DOHH2 (cell line): Measurements from ENCODE around the gene AFMID.
A peak's percentile ranks its signal among the peaks of the same experiment; 100 is the strongest.

Experiments
- H3F3A ChIP-seq: fragments of 200-600 bp; sonication (generic), shearing (Covaris generic); 2 replicates; pipeline ENCODE4 v1.6.0; 2016; ENCODE audit warnings: antibody characterized with exemption, mild to moderate bottlenecking; ENCODE audit not compliant: control insufficient read depth, insufficient read depth
- H3K27ac ChIP-seq: fragments of 200-600 bp; sonication (generic); 2 replicates; pipeline ENCODE4 v1.5.1; 2014; ENCODE audit warnings: low read depth, mild to moderate bottlenecking, low read length, moderate library complexity
- H3K27me3 ChIP-seq: fragments of 200-600 bp; sonication (generic); 2 replicates; pipeline ENCODE4 v1.6.1; 2014; ENCODE audit warnings: mild to moderate bottlenecking, low read length, mixed read lengths; ENCODE audit not compliant: control insufficient read depth
- H3K36me3 ChIP-seq: fragments of 200-600 bp; sonication (generic); 2 replicates; pipeline ENCODE4 v1.6.1; 2014; ENCODE audit warnings: mild to moderate bottlenecking, low read length, moderate library complexity, mixed read lengths; ENCODE audit not compliant: control insufficient read depth
- H3K4me1 ChIP-seq: fragments of 200-600 bp; sonication (generic); 2 replicates; pipeline ENCODE4 v1.6.1; 2014; ENCODE audit warnings: mild to moderate bottlenecking, low read length, mixed read lengths; ENCODE audit not compliant: control insufficient read depth
- H3K4me2 ChIP-seq: fragments of 200-600 bp; sonication (generic); 2 replicates; pipeline ENCODE4 v1.6.0; 2014; ENCODE audit warnings: mild to moderate bottlenecking, low read length, moderate library complexity
- H3K4me3 ChIP-seq: fragments of 200-600 bp; sonication (generic); 2 replicates; pipeline ENCODE4 v1.5.1; 2014; ENCODE audit warnings: mild to moderate bottlenecking, low read length, mixed read lengths
- H3K79me2 ChIP-seq: fragments of 200-600 bp; sonication (generic); 2 replicates; pipeline ENCODE4 v1.6.1; 2014; ENCODE audit warnings: mild to moderate bottlenecking, low read length, mixed read lengths; ENCODE audit not compliant: control insufficient read depth
- H3K9me2 ChIP-seq: fragments of 200-600 bp; sonication (generic); replicated peaks from 2 replicates; pipeline ENCODE4 v1.6.1; 2014; ENCODE audit warnings: mild to moderate bottlenecking, low read length, mixed read lengths; ENCODE audit not compliant: control insufficient read depth
- H3K9me3 ChIP-seq: fragments of 200-600 bp; sonication (generic); 2 replicates; pipeline ENCODE4 v1.6.1; 2014; ENCODE audit warnings: antibody characterized with exemption, low read length, mixed read lengths; ENCODE audit not compliant: control insufficient read depth, insufficient read depth
- H4K20me1 ChIP-seq: fragments of 200-600 bp; sonication (generic); 2 replicates; pipeline ENCODE4 v1.6.0; 2014; ENCODE audit warnings: low read depth, mild to moderate bottlenecking, antibody characterized with exemption, low read length, moderate library complexity; ENCODE audit not compliant: control insufficient read depth, insufficient read depth
- CTCF ChIP-seq: fragments of 200-600 bp; sonication (generic); IDR thresholded peaks from one replicate; pipeline ENCODE4 v1.5.1; 2014; ENCODE audit warnings: antibody characterized with exemption, mild to moderate bottlenecking, low read depth, low read length; ENCODE audit not compliant: poor library complexity, severe bottlenecking
- EZH2phosphoT487 ChIP-seq: fragments of 200-600 bp; sonication (generic); IDR thresholded peaks from 2 replicates; pipeline ENCODE4 v1.6.1; 2017; ENCODE audit warnings: borderline replicate concordance, mild to moderate bottlenecking, antibody characterized with exemption, low read length, moderate library complexity, mixed read lengths

The AFMID gene

DNA sequence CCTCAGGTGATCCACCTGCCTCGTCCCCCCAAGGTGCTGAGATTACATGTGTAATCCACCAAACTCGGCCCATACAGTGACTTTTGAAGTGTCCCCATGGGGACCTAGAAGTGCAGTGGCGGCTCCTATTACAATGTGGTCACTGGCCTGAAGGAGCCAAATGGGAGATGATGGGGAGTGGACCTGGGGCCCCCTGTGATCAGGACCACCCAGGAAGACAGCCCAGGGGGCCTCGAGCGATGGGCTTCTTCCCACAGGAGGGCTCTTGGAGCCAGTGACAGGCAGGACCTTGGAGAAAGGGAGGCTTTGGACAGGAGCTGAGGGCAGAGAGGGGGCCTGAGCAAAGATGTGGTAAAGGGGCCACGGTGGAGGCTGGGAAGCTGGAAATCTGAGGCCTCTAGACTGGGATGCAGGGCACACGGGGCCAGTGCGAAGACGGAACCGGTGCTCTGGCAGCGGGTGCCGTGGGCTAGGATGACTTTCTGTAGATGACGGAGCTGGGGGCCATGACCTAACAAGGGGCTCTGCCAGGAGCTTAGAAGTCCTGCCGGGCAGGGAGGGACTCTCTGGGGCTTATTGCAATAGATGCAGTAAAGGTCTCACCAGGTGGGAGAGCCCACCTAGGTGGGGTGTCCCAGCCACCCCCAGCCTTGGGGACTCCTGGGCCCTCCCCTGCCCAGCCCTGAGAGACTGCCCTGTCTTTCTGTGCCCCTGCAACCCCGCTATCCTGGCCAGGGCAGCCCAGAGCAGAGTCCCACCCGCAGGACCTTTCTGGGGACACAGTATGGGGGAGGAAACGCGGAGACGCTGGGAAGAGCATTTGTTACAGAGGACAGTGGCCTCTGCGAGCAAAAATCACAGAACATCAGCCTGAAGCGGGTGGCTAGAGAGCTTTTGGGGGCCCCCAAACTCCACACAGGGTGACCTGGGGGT is 43.7 kb upstream of the AFMID start:
- no peaks in the 10 kb centered on the region for H3K79me2 ChIP-seq
- peaks cover 22% of the 10 kb centered on the region for H3K36me3 ChIP-seq
- no peaks in the 10 kb centered on the region for H3K9me3 ChIP-seq
- H3K4me1 ChIP-seq = peaks cover 53% of the 10 kb centered on the region
- no peak for TF ChIP-seq CTCF
- no peak for TF ChIP-seq EZH2phosphoT487
- no peak overlapping the region for H3K27ac ChIP-seq
- H3K4me3 ChIP-seq = no peak overlapping the region
- peaks cover 14% of the 10 kb centered on the region for H3F3A ChIP-seq
- no peak overlapping the region for H3K4me2 ChIP-seq
- no peaks in the 10 kb centered on the region for H4K20me1 ChIP-seq
- H3K27me3 ChIP-seq = no peaks in the 10 kb centered on the region
- no peaks in the 10 kb centered on the region for H3K9me2 ChIP-seq

DNA sequence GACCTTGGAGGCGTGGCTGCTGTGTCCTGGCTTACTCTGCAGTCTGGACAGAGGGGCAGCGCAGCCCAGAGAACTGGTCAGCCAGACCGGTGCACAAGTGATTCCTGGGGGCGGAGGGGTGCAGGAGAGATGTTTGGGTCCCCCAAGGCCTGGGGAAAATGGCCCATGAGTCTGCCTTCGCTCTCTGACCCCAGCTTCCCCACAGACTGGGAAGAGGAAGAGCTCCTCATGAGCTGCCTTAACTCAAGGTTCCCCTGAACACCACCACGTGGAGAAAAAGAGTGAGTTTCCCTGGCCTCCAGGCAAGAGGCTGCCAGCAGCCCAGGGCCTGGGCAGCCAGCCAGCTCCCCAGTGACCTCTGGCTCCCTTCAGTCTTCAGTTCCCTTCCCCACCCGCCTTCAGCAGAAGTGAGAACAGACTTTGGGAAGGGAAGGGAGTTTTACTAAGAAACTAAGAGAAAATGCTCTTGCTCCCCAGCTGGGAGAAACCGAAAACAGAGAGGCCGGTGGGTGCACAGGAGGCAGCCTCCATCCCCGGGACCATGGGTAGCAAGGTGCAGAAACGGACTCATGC is 42.9 kb upstream of the AFMID start:
- H3K4me1 ChIP-seq = peaks cover 57% of the 10 kb centered on the region
- no peaks in the 10 kb centered on the region for H3K9me3 ChIP-seq
- H3K9me2 ChIP-seq = no peaks in the 10 kb centered on the region
- 0 out of 2 replicates have a peak overlapping the region, but pooled peaks have one; percentile 14 for H3K27ac ChIP-seq
- H3K36me3 ChIP-seq = peaks cover 19% of the 10 kb centered on the region
- peaks cover 14% of the 10 kb centered on the region for H3F3A ChIP-seq
- H4K20me1 ChIP-seq = no peaks in the 10 kb centered on the region
- no peak overlapping the region for H3K4me2 ChIP-seq
- H3K4me3 ChIP-seq = no peak overlapping the region
- no peaks in the 10 kb centered on the region for H3K27me3 ChIP-seq
- H3K79me2 ChIP-seq = no peaks in the 10 kb centered on the region
- TF ChIP-seq EZH2phosphoT487 (no peak), CTCF (no peak)

GRCh38 chr17:78144736-78145641 is 42.2 kb upstream of the AFMID start:
- Histone ChIP-seq H3K4me3 (no peak overlapping the region), H3K4me2 (no peak overlapping the region), H3K79me2 (no peaks in the 10 kb centered on the region), H4K20me1 (no peaks in the 10 kb centered on the region), H3K4me1 (peaks cover 56% of the 10 kb centered on the region), H3K9me3 (no peaks in the 10 kb centered on the region), H3K27me3 (no peaks in the 10 kb centered on the region), H3F3A (peaks cover 10% of the 10 kb centered on the region), H3K36me3 (peaks cover 19% of the 10 kb centered on the region), H3K9me2 (no peaks in the 10 kb centered on the region), H3K27ac (0 out of 2 replicates have a peak overlapping the region, but pooled peaks have one; percentile 14)
- TF ChIP-seq EZH2phosphoT487 (no peak), CTCF (no peak)
